Stimulated activated CD8-positive, alpha-beta memory T cell treated with anti-CD3 and anti-CD28 coated beads, Interleukin-12 subunit alpha, Interleukin-12 subunit beta, amount 100 ng/mL, for 4 hours (primary cell): ENCODE data around the gene CCL17.
"Not testable (repeated sequence)": the region's sequence is repeated elsewhere in the genome, so short reads cannot be mapped to it uniquely, and the experiment has no call there.

ENCODE experiments used
- DNase-seq: peaks from one replicate; pipeline ENCODE4 v3.0.0-alpha.2; 2020; ENCODE audit warnings: low read depth

CCL17 gene

GRCh38 chr16:57432505-57432904, 27.9 kb downstream of the CCL17 start:
- no peak for DNase-seq

- DNase-seq, result no peak
Measured at GRCh38 chr16:57432989-57433388, 28.4 kb downstream of the CCL17 start.

GRCh38 chr16:57434003-57434402, 29.4 kb downstream of the CCL17 start:
- no peak for DNase-seq

GRCh38 chr16:57435838-57436237, 31.3 kb downstream of the CCL17 start:
- no peak for DNase-seq

GRCh38 chr16:57439947-57440346, 35.4 kb downstream of the CCL17 start:
- not testable (repeated sequence) for DNase-seq

- not testable (repeated sequence) for DNase-seq
Measured at GRCh38 chr16:57440551-57440950, 36.0 kb downstream of the CCL17 start.

DNA sequence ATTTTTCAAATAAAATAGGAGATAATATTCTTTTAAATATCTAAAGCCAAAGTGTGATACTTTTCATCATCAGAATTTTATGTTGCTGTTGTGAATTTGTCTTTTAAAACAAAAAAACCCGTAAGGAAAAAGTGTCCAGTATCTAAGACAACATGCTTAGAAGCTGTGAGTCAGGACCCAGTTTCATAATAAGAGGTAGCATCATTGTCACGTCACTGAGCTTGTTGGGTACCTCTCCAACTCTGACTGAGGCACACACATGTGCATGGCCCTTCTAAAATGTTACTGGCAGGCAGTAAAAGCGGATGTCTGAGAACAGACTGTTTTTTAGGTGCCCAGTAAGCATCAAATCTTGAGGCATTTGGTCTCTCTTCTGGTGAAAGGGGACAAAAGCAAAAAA, 40.1 kb downstream of the CCL17 start:
- no peak for DNase-seq

DNA sequence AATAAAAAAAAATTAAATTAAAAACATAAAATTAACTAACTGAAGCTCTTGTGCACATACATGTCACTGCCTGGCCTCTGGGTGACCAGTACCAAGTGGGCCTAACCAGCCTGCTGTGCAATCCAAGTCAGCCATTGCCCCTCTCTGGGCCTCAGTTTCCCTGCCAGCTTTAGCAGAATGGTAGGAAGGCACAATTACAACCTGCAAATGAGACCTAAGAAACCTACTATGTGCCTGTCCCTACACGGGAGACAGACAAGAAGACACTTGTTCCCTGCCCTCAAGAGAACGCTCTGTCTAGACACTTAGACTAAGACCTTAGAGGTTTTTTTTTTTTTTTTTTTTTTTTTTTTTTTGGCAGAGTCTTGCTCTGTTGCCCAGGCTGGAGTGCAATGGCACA, 40.9 kb downstream of the CCL17 start:
- DNase-seq, result no peak

GRCh38 chr16:57446531-57447185, 42.1 kb downstream of the CCL17 start:
- no peak for DNase-seq

- peak; percentile 87 for DNase-seq
Measured at GRCh38 chr16:57447186-57447962, 42.8 kb downstream of the CCL17 start, which contains the start of the genes CIAPIN1 and COQ9. Gene CIAPIN1, minus strand, starts transcription at chr16:57447385. Its CDS starts 6,457 bp downstream, at chr16:57440928. Gene COQ9, plus strand, starts transcription at chr16:57447479. Its CDS starts 27 bp downstream, at chr16:57447506.

- no peak for DNase-seq
Measured at GRCh38 chr16:57452021-57452420, 47.5 kb downstream of the CCL17 start.

GRCh38 chr16:57462209-57462977, 57.8 kb downstream of the CCL17 start, which contains the start of gene POLR2C:
Gene POLR2C, plus strand, starts transcription at chr16:57462679. Its CDS starts 46 bp downstream, at chr16:57462725.
- DNase-seq, result peak; percentile 87

- no peak for DNase-seq
Measured at GRCh38 chr16:57462978-57463362, 58.4 kb downstream of the CCL17 start.

GRCh38 chr16:57464523-57464922, 60.0 kb downstream of the CCL17 start:
- DNase-seq, result no peak
